GM21576 (cell line): ENCODE measurements around the gene IPO11.

Experiments
- ATAC-seq: cut with Tn5 transposase; IDR thresholded peaks from one replicate; pipeline ENCODE4 v1.9.1; 2021; ENCODE audit warnings: mild to moderate bottlenecking, moderate library complexity; ENCODE audit not compliant: unreplicated experiment

The IPO11 gene

DNA sequence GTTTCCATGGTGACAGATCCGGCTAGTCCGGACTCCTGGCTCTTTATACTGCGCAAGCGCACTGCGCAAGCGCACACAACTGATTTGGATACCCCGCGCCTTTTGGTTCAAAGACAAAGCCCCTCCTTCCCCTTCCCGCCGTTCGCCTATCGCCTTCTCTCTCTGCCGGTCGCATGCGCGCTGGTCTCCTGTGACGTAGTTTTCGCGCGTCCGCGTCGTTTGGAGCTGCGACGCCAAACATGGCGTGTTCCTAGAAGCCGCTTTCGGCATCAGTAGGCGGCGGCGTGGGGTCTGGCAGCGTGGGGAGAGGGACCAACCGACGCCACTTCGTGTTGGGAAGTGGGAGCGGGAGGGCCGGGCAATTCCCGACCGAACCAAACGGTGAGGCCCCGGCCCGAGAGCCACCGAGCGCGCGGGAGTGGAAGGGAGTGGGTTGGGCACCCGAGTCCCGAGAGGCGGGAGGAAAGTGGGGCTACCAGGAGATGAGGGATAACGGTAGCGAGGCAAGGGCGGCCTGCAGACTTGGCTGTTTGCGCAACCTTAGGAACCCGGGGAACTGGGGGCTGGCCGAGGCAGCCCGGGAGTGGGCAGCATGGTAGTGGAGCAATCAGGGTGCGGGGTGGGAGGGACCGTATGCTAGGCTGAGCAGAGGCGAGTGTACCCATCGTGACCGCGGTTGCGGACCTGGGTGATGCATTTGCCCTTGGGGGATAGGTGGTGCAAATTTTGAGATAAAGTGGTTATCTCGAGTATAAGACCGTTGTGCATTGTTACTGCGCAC, at the start of gene IPO11:
Gene IPO11, plus strand, starts transcription at position 215 of the 781 bp plus-strand sequence. CDS start 24,517 bp downstream, outside the sequence.
- peak; percentile 97 for ATAC-seq

- ATAC-seq = no peak
These were observed 43.5 kb upstream of the IPO11 start for GRCh38 chr5:62369039-62369438.

DNA sequence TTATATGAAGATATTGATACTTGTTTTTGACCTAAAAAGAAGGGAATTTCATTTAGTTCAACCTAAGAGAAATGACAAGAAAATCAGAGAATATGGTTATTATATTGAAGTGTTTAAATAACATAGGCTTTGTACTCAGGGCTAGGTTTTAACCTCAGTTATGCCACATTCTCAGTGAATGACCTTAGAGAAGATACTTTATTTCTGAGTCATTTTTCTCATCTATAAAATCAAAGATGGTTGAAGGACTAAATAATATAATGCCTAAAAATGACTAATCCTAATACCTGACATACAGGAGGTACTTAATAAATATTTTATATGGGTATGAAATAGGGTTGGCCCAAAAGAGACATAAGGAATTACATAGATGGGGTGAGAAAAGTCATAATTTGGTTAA, 41.2 kb upstream of the IPO11 start:
- ATAC-seq = no peak

GRCh38 chr5:62372600-62372999, 40.0 kb upstream of the IPO11 start:
- ATAC-seq = no peak

- ATAC-seq = no peak
These were observed 39.2 kb upstream of the IPO11 start for GRCh38 chr5:62373382-62373781.

DNA sequence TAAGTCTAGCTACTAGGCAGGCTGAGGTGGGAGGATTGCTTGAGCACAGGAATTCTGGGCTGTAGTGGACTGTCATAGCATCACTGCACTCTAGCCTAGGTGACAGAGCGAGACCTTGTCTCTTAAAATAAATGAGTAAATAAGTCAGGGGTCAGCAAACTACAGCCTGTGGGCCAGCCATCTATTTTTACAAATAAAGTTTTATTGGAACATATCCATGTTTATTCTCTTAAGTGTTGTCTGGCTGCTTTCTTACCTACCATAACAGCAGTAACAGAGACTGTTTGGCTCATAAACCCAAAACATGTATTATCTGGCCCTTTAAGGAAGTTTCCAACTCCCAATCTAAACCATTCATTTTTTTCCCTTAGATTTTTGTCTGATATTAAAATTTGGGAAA, 38.5 kb upstream of the IPO11 start:
- ATAC-seq = no peak

GRCh38 chr5:62375627-62376026, 36.9 kb upstream of the IPO11 start:
- no peak for ATAC-seq

GRCh38 chr5:62376064-62376463, 36.5 kb upstream of the IPO11 start:
- no peak for ATAC-seq

DNA sequence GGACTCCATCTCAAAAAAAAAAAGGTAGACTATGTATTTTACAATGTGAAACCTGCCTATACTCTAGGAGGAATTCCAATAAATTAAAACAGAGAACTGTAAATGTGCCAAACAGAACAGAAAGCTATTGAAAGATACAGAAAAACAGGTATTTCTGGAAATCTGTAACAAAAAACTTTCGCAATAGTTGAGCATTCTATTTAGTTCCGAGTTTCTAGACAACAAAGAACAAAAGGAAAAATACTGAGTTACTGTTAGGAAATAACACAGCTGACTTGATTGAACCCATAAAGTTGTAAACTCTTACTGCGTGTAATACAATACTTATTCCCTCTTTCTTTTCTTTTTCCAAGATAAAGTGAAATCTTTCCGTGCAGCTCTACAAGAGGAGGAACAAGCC, 27.4 kb upstream of the IPO11 start:
- ATAC-seq = no peak

DNA sequence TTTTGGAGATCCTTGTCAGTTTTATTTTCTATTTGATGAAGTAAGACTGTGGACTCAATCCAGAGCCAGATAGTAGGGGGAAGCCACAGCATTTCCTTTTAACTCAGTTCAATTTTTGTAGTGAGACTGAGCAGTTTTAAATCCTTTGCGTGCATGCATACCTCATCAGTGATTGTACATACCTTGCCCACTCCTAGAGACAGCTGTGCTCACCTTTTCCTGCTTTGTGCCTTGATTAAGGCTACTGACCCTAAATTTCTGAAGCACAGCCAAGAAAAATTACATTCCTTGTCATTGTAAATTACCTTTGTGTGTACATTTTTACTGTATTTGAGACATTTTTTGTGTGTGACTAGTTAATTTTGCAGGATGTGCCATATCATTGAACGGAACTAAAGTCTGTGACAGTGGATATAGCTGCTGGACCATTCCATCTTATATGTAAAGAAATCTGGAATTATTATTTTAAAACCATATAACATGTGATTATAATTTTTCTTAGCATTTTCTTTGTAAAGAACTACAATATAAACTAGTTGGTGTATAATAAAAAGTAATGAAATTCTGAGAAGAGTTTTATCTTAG, 26.7 kb upstream of the IPO11 start:
- ATAC-seq = no peak

- ATAC-seq = no peak
These were observed 25.7 kb upstream of the IPO11 start for GRCh38 chr5:62386824-62387223.

- no peak for ATAC-seq
These were observed 17.2 kb upstream of the IPO11 start for GRCh38 chr5:62395210-62395950.

DNA sequence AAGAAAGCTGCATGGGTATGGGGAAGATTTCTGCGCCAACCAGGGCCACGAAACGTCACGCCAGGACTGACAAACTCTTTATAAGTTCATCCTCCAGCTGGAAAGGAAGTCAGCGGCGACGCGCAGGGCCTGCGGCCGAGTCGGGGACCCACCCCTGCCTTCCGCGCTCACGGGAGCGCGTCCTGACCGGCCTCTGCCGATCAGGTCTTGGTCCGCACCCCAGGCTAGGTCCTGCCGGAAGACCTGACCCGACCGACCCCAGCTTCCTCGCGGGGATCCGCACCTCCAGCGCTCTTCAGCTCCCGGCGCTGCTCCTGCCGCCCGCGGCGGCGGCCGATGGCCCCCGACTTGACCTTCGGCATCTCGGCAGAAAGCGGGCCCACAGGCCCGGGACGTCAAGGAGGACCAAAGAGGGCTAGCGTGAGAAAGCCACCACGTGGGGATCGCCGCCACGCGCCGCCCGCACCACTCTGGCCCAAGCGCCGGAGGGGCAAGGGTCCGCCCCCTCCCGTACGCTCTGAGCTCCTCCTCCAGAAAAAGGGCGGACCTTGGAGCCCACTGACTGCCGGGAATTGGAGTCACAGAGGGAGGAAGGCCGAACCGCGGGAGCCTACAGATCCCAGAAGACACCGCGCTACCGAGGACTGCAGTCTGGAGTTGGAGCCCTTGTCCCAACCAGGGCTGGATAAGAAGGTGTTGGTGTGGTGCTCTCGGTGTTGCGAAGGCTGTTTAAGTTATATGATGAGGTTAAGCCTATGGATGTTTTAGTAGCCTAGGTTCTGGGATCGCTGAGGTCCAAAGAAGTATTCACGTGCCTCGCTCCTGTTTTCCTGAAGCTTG, 8.9 kb upstream of the IPO11 start, which contains the start of gene DIMT1:
Gene DIMT1, minus strand, starts transcription at position 495 of the 840 bp plus-strand sequence. Its CDS starts 133 bp downstream, at position 362.
- ATAC-seq = peak; percentile 97

GRCh38 chr5:62413711-62414110, 1.1 kb downstream of the IPO11 start:
- no peak for ATAC-seq

- no peak for ATAC-seq
These were observed 6.0 kb downstream of the IPO11 start for GRCh38 chr5:62418462-62419076.

DNA sequence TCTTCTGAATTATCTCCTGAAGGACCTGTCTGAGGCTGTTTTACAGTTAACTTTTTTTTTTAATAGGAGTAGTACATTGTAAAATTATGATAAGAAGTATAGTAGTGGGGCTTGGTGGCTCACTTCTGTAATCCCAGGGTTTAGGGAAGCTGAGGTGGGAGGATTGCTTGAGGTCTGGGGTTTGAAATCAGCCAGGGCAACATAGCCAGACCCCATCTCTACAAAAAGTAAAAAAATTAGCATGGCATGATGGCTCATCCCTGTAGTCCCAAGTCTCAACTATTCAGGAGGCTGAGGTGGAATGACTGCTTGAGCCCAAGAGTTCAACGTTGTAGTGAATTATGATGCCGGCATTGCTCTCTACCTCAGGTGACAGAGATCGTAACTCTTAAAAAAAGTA, 7.0 kb downstream of the IPO11 start:
- ATAC-seq = no peak

- no peak for ATAC-seq
These were observed 8.9 kb downstream of the IPO11 start for GRCh38 chr5:62421414-62421813.

GRCh38 chr5:62424763-62425162, 12.2 kb downstream of the IPO11 start:
- ATAC-seq = no peak

DNA sequence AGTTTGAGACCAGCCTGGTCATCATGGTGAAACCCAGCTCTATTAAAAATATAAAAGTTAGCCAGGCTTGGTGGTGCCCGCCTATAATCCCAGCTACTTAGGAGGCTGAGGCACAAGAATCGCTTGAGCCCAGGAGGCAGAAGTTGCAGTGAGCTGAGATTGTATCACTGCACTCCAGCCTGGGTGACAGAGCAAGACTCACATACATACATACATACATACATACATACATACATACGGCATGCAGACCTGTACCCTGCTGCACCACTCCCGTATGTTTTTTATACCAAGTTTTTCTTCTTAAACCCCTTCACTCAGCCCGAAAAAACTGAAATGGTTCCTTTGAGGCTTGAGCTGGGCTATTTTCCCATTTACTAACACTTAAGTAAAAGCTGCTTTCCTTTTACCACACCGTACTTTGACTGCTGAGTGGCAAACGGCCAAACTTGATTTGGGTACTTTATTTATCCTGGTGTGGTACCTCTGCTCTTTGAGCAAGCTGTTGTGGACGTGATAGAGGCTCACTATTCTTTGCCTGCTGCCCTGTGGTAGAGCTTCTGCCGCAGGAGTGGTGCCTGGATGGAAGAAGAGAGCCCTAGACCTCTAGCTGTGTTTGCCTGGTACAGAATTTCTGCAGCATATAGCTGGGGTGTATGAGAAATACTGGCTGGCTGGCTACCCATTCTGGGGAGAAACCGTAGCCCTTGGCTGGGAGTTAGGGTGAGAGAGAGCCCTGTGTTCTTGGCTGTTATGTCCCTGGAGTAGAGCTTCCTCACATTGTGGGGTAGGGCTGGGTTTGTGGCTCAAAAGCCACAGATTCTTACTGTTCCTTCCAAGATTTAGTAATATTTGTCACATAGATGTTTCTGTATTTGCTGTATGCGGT, 19.4 kb downstream of the IPO11 start:
- ATAC-seq = no peak
